GM21619 (cell line): Measurements from ENCODE around the gene OGFOD3.
A peak's percentile ranks its signal among the peaks of the same experiment; 100 is the strongest.
"Not testable (repeated sequence)": the region's sequence is repeated elsewhere in the genome, so short reads cannot be mapped to it uniquely, and the experiment has no call there.

ENCODE experiments used
- ATAC-seq: cut with Tn5 transposase; IDR thresholded peaks from one replicate; pipeline ENCODE4 v1.9.1; 2021; ENCODE audit not compliant: unreplicated experiment

OGFOD3 gene

DNA sequence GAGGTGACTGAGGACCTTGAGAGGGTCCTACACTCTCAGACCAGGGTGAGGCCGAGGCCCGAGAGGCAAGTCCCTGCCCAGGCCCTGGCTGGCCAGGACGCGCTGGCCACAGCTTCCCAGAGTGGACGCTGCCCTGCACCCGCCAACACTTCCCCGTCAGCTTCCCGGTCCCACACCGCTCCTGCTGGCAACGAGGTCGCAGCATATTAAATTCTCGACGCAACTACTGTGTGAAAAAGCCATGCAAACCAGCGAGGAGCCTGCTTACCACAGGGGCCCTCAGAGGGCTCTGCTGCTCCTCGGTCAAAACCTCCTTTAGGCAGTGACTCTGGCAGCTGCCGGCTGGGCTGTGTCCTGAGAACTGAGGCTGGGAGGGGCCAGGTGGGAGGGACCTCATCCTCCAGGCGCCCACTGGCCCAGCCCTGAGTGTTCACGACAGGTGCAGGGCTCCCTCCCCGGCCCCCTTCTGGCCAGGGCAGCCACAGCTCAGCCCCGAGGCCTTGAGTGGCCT lies 61.5 kb downstream of the OGFOD3 start:
- ATAC-seq = no peak

DNA sequence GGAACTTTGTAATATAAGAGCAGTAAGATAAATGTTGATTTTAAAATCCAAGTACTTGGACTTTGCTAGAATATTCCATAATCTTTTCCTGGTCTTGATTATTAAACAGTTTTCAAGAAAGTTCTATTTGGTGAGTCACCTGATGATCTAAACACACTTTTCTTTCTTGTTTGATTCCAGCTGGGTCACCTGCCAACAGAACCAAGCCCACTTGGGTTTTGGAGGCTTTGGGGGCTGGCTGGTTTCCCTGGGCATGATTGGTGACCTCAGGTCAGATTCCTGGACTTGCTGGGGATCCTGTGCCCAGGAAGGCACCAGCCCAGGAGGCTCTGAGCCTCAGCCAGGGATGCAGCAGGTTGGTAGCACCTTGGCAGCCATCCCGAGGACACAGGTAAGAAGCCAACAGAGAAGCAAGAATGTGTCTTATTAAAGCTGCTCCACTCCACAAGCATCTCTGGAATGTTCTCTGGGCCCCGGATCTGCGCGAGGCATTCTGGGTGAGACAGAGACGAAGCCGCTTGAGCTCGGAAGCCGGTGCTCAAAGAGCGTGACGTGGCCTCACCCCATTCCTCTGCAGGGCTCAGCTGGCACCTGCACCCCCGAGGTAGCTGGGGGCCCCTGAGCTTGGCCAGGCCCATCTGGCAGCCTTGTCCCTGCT lies 62.5 kb downstream of the OGFOD3 start:
- ATAC-seq = no peak

DNA sequence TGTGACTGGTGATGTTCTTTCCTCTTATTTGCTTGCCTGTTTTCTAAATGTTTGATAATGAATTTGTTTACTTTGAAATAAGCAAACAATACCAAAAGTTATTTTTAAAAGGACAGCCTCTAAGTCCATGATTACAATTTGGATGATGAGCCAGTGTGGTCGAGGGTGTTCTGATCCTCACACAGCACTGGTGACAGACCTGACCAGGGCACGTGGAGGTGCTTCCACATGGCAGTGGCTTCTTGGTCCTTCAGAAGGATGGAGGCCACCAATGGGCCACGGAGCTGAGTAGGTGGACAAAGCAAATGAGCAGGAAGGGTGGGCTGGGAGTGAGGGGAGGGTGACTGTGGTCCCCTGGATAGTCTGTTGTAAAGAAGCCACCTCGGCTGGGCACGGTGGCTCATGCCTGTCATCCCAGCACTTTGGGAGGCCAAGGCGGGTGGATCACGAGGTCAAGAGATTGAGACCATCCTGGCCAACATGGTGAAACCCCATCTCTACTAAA lies 63.5 kb downstream of the OGFOD3 start:
- no peak for ATAC-seq

DNA sequence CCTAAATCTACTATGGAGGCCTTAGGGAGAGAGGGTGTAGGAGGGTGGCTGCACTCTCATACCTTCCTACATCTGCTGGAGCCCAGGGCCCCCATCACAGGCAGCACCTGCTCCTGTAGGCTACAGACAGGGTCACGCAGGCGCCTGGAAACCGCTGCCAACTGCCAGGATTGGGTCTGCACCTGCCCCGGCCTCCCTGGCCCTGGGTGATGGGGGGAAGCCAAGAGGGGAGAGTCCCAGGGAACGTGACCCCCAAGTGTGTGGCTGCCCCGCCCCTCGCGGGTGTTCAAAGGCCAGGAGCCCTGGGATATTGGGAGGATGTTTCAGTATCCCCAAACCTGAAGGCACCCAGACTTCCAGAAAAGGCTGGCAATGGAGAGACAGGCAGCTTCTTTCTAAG lies 64.9 kb downstream of the OGFOD3 start:
- ATAC-seq = no peak

DNA sequence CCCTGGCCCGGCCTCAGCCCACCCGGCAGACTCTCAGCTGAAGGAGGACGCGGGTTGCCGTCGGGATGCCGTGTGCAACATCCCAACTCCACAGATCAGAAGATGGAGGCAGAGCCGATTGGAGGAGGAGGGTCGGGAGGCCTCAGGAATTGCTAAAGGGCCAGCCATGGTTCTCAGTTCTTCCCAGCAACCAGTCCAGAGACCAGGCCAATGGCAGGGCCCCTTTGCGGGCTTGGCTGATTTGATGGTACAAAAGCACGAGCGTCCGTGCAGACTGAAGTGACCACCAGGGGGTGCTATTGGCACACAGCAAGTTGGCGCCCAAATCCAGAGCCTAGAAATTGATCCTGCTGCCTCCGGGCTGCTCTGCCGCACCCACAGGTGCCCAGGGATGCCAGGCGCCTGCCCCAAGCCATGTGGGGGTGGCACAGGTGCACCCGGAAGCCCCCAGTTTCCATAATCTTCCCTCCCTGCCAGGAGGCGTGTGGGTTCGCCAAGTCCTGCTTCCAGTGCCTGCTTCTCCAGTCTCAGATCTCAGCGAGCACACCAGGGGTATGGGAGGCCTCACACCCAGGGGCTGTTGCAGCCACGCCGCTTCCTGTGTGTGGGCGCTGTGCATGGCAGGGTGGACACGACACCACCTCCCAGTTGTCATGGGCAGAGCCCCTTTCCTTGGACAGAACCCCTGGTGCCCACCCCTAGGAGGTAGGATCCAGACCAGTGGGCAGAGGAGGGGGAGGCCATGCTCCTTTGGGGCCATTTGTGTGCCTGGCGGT lies 66.5 kb downstream of the OGFOD3 start:
- no peak for ATAC-seq

DNA sequence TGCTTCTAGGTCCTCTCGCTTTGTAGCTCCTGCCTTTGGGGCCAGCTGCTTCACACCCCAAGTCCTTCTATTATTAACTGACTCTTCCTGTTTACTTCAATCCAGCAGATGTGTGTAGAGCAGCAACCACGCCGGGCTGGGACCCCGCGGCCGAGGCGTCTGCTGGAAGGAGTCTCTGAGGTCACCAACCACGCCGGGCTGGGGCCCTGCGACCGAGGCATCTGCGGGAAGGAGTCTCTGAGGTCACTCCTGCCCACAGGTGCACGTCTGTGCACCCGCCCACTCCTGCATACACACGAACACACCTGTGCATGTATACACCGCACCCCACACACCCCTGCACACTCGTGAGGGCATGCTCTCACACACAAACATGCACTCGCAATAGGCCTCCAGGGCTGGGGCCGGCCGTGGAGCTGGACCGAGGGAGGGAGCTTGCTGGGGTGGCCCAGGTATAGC lies 67.1 kb downstream of the OGFOD3 start:
- peak; percentile 65 for ATAC-seq

DNA sequence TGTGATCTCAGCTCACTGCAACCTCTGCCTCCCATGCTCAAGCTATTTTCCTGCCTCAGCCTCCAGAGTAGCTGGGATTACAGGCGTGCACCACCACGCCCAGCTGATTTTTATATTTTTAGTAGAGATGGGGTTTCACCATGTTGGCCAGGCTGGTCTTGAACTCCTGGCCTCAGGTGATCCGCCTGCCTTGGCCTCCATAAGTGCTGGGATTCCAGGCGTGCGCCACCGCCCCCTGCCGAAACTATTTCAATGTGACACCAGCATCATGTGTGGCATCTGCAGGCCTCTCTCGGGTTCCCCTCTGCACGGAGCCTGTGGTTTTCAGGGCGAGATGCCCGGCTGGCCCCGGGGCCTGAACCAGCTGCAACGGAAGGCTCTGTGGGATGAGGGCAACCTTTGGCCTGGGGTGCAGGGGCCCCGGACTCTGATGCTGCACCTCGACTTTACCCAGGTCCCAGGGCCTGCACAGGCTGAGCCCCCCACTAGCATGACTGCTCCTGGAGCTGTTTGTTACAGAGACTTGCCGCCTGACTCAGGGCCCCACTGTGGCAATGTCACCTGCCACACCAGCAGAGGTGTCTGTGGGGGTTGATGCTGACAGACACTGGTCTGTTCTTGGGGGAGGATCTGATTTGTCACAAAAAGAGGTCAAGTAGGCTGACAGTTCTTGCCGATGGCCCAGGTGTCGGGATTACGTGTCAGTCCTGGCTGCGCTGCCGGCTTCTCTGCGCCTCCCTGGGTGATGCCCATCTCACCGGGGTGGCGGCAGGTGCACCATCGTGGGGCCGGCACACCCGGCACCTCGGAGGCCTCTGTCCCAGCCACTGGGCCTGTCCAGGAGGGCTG lies 68.0 kb downstream of the OGFOD3 start:
- ATAC-seq = no peak

DNA sequence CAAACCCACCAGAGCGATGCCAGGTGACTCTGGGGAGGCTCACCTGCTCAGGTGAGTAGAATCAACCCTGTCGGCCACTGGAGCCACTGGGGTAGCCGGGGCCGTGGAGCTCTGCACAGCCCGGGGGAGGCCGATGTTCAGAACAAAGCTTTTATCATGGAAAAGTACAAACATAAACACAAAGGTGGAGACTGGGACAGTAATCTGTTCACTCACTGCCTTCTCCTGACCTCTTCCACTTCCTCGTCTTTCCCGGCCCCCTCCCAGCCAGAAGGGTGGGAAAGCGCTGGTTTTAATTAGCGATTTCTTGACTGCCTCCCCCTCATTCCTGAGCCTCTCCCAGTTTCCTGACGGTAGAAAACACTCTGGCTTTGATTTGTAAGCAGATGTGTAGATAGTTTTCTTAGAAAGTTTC lies 69.1 kb downstream of the OGFOD3 start:
- no peak for ATAC-seq

DNA sequence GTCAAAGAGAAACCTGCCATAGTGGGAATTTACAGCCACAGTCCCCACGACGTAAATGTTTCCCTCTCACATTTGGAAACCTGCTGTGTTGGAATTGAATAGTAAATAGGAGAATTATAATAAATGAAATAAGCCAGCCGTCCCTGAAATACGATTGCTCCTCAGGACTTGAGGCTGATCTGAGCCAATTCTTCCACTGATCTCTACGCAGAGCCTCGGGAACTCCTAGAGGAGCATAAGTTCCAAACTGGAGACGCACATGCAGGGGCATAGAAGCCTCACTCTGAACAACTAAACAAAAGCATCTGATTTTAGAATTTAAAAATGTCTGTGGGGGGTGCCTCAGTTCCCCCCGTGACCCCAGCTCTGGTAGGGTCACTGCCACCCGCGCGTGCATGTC lies 69.5 kb downstream of the OGFOD3 start:
- no peak for ATAC-seq

DNA sequence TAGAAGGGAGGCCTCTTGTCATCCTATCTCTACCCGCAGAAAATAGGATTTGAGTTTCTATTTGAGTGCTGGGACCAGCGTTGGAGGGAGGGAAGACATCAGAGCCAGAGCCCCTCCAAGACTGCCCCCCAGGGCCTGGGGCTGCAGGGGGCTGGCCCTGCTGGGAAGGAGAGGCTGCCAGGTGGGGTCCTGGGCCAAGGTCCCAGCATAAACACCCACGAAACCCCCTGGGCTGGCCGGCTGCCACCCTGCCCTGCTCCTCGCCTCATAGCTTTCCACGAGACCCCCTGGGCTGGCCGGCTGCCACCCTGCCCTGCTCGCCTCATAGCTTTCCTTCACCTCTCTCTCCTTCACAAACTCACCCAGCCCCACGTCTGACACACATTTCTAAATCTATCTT lies 70.0 kb downstream of the OGFOD3 start:
- ATAC-seq = no peak

DNA sequence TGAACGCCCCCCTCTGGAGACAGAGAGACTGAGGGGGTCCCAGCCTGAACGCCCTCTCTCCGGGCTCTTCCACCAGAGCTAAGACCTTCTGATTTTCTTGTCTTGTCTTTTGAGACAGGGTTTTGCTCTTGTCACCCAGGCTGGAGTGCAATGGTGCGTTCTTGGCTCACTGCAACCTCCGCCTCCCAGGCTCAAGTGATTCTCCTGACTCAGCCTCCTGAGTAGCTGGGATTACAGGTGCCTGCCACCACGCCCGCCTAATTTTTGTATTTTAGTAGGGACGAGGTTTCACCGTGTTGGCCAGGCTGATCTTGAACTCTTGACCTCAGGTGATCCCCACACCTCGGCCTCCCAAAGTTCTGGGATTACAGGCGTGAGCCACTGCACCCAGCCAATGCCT lies 70.4 kb downstream of the OGFOD3 start:
- ATAC-seq = not testable (repeated sequence)

DNA sequence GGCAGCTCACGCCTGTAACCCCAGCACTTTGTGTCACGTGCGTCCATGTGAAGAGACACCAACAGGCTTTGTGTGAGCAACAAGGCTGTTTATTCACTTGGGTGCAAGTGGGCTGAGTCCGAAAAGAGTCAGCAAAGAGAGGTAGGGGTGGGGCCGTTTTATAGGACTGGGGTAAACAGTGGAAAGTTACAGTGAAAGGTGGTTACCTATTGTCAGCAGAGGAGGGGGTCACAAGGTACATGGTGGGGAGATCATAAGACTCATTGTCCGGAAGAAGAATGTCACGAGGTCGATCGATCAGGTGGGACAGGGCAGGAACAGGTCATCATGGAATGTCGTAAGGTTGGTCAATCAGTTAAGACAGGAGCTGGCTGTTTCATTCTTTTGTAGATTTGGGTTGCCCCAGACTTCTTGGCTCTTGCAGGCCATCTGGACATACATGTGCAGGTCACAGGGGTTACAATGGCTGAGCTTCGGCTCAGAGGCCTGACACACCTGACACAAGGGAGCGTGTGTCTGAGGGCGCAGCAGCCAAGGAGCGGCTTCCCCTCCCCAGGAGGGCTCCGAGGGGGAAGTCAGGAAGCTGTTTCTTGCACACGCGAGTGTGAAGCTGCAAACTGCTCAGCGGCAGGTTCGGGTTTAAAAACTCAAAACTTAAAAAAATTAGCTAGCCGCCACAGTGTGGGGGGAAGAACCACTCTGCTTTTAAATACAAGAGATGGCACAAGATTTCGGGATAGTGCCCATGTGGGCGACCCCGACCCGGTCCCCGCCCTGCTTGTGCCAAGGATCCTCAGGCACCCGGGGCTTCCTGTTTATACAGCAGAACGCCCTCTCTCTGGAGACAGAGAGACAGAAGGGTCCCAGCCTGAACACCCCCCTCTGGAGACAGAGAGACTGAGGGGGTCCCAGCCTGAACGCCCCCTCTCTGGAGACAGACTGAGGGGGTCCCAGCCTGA lies 71.8 kb downstream of the OGFOD3 start:
- ATAC-seq = no peak

DNA sequence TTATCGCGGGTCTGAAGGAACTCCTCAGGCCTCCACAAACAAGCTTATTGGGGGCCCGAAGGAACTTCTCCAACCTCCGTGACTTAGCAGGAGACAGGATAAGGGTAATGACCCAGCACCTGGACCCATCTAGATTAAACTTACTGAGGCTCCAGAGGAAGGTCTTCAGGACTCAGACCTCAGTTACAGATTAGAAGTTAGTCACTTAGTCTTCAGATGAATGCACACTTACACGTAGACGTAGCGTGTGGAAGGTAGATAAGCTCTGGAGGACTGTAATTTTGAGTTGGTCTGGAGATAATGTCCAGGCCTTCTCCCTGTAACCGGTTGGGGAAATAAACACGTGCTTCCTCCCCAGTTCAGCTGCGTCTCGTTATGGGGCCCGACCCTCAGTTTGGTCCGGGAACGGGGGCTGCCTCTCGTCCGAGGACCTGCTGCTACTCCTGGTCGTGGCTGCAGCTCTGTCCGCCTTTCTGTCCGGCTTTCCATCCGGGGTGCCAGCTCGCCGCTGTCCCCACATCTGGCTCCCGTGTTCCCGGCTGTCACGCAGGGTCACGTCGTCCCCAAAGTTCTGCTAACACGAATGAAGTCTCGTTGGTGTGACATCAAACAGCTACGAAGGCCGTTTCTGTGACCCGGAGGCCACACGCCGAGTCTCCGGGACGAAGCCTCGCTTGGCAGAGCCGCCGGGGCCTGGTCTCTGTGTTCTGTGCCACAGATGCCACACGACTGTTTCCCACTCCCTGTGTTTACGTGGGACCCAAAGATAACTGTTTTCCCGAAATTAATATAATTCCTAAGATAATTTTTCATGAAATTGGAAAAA lies 73.0 kb downstream of the OGFOD3 start:
- ATAC-seq = no peak

DNA sequence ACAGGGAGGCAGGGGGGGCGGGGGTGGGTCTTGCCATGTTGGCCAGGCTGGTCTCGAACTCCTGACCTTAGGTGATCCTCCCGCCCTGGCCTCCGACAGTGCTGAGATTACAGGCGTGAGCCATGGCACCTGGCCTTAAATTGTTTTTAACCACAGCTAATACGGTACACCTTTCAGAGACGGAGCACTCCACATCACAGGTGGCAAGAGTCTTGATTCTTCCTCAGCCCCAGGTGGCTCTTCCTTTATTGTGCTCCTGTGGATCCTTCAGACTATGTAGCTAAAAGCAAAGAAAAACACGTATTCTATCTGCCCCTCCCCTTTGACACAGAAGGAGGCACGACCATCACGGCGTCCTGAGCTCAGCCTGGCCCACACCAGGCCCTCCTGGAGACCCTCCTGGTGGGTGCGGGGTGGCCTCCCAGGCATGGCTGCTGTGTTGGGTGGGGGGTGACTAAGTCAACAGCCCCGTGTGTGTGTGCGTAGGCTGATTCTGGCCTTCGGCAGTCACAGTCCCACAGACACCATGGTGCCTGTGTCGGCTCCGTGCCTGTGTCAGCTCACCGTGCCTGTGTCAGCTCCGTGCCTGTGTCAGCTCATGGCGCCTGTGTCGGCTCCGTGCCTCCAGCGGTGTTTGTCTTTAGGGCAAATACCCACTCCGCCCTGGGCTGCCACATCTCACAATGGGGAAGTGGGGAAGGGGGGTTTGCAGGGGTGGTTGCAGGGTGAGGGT lies 74.0 kb downstream of the OGFOD3 start:
- ATAC-seq = no peak

DNA sequence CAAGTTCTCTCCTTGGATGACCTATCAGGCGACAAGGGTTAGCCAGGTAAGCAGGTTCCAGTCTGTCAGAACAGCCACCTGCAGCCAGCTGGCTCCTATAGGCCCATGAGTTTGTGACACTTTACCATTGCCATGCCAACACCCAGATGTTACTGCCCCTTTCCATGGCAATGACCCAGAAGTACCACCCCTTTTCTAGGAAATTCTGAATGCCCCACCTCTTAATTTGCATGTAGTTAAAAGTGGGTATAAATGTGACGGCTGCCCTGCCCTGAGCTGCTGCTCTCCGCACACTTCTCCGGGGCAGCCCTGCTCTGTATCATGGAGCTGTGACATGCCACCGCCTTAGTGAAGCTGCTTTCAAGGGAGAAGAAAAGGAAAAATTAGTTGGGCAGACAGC lies 74.8 kb downstream of the OGFOD3 start:
- no peak for ATAC-seq

DNA sequence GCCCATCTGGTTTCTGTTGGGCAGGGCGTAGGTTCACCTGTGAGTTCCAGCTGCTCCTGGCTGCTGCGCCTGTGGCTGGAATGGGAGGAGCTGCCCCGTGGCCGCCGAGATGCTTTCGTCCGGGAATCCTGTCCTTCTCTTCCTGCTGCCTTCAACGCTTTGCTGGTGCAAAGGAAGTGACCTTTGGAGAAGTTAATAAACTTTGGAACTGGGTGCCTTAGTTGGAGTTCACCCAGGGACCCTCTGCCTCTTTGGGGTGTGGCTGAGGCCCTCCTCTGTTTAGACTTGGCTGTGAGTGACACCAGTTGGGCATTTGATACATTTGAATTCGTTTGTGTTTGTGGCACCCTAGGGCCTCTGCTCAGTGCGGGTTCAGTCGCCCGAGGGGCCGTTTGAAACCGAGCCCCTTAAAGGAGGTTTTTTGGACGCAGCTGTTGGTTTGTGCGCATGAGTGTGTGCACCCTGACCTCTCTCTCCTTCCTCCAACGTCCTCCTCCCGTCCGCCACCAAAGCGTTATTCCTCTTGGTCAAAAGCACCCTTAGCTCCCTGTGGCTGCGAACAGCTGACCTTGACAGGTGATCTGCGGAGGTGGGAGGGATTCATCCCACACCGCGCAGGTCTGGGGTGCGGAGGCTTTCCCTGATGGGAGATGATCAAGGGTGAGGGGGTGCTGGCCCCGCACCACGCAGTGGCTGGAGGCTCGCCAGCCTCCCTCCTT lies 75.9 kb downstream of the OGFOD3 start:
- ATAC-seq = no peak

DNA sequence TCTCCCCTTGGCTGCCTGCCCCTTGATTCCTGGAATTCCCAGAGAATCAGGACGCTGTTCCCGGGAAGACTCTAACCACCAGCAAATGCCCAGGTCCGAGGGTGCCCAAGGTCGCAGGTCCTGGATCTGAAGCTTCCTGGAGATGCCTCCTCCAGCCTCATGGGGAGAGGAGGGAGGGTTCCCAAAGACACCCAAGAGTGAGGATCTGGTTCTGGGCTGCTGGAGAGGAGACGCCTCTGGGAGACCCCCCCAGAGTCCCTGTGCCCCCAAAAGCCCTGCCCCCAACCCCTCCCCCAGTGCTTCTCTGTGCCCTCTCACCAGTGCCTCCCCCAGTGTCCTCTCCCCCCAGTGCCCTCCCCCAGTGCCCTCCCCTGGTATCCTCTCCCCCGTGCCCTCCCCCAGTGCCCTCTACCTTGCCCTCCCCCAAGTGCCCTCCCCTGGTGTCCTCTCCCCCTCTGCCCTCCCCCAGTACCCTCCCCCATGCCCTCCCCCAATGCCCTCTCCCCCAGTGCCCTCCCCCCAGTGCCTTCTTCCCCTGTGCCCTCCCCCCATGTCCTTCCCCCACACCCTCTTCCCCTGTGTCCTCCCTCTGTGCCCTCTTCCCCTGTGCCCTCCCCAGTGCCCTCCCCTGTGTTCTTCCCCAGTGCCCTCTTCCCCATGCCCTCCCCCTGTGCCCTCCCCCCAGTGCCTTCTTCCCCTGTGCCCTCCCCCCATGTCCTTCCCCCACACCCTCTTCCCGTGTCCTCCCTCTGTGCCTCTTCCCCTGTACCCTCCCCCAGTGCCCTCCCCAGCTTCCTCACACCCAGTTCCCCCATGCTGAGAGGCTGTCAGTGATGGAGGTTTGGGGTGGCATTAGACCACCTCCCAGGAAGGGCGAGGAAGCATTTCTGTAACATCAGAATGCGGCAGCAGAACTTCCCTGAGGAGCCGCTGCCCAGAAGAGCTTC lies 78.5 kb downstream of the OGFOD3 start:
- ATAC-seq = no peak
